GM18526 (cell line): ENCODE results near the gene SYNGR4.
A peak's percentile ranks its signal among the peaks of the same experiment; 100 is the strongest.

Source experiments
- POLR2A ChIP-seq: IDR thresholded peaks from 3 replicates; pipeline ENCODE4 v1.6.1; 2011; ENCODE audit not compliant: insufficient read length; ENCODE audit errors: extremely low read depth

The SYNGR4 gene

GRCh38 chr19:48354332-48354992 lies 9.7 kb upstream of the SYNGR4 start:
- TF ChIP-seq POLR2A = no peak

- TF ChIP-seq POLR2A = no peak
These were observed 8.7 kb upstream of the SYNGR4 start for GRCh38 chr19:48355365-48355954.

- TF ChIP-seq POLR2A = no peak
These were observed 5.0 kb upstream of the SYNGR4 start for GRCh38 chr19:48359123-48359522.

GRCh38 chr19:48361912-48362311 lies 2.3 kb upstream of the SYNGR4 start:
- no peak for TF ChIP-seq POLR2A

- peak; percentile 45 for TF ChIP-seq POLR2A
These were observed 1.3 kb upstream of the SYNGR4 start for GRCh38 chr19:48362716-48363499.

- TF ChIP-seq POLR2A = no peak
These were observed 712 bp upstream of the SYNGR4 start for GRCh38 chr19:48363500-48363809.

- no peak for TF ChIP-seq POLR2A
These were observed 606 bp downstream of the SYNGR4 start for GRCh38 chr19:48364598-48365348.

GRCh38 chr19:48365602-48366001 lies 1.4 kb downstream of the SYNGR4 start:
- TF ChIP-seq POLR2A = no peak

GRCh38 chr19:48367855-48368254 lies 3.7 kb downstream of the SYNGR4 start:
- no peak for TF ChIP-seq POLR2A

GRCh38 chr19:48368936-48369335 lies 4.8 kb downstream of the SYNGR4 start:
- TF ChIP-seq POLR2A = no peak

GRCh38 chr19:48370955-48371354 lies 6.8 kb downstream of the SYNGR4 start:
- no peak for TF ChIP-seq POLR2A

- TF ChIP-seq POLR2A = no peak
These were observed 7.2 kb downstream of the SYNGR4 start for GRCh38 chr19:48371367-48371766.

GRCh38 chr19:48372904-48373303 lies 8.7 kb downstream of the SYNGR4 start:
- no peak for TF ChIP-seq POLR2A

- TF ChIP-seq POLR2A = no peak
These were observed 9.4 kb downstream of the SYNGR4 start for GRCh38 chr19:48373567-48373966.

- no peak for TF ChIP-seq POLR2A
These were observed 14.0 kb downstream of the SYNGR4 start for GRCh38 chr19:48378194-48378570.

GRCh38 chr19:48379058-48379457 lies 14.9 kb downstream of the SYNGR4 start:
- no peak for TF ChIP-seq POLR2A

- no peak for TF ChIP-seq POLR2A
These were observed 17.2 kb downstream of the SYNGR4 start for GRCh38 chr19:48381178-48381950.
